ENCODE measurements around the gene NR2E3.

GRCh38 chr15:71788646-71789579 is 21.4 kb upstream of the NR2E3 start:
- TF ChIP-seq CTCF (IDR thresholded peaks at IDR 0.05) (no peak), POLR2A (IDR thresholded peaks at IDR 0.05) (no peak)
